RCC 7860 (cell line): ENCODE data around the gene P4HB.

Experiments
- DNase-seq: peaks from one replicate; pipeline ENCODE4 v3.0.0-alpha.2; 2015; ENCODE audit warnings: low spot score
- FAIRE-seq: peaks from 2 replicates; lab custom pipeline; 2012; peaks lifted over from hg19 to GRCh38; lab: Jason Lieb, UNC

P4HB gene

DNA sequence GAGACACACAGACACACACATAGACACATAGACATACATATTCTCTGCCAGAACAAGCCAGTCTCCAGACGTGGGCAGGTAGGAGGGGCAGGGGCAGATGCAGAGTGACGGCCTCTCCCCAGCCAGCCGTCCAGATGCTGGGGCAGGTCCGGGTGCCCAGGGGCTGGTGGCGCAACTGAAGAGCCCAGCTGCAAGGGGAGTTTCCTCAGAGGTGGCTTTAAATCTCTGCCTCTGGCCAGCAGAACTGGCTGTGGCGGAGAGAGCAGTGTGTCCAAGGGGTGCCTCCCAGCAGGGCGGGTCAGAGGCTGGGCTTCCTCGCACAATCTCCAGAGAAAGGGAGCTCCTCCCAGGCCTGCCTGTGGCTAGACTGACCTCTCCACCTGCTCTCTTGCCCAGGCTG is 65.8 kb downstream of the P4HB start:
- FAIRE-seq, result no peak

DNA sequence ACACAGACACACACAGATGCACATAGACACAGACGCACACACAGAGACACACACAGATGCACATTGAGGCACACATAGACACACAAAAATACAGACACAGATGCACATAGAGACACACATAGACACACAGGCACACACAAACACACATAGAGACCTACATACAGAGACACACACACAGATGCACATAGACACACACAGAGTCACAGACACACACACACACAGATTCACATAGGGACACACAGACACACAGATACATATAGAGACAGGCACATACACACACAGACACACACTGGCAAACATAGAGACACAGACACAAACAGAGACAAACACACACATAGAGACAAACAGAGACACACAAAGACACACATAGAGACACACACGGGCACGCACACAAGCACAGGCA is 66.3 kb downstream of the P4HB start:
- no peak for DNase-seq
- no peak for FAIRE-seq

More for the DNA sequence above, 65.8 kb downstream of the P4HB start:
- no peak for DNase-seq
